Body of pancreas (tissue), 4 donors: ENCODE data around the gene PDCD1LG2. TPM values are rescaled to one million over a fixed set of nuclear protein-coding genes. Genes with fewer than 3 reads are reported as not detected.

Source experiments
- ATAC-seq: fragments of 150-250 bp; one replicate; pipeline ENCODE4 v1.9.1; 2016
- DNase-seq, 4 donors: peaks; one replicate each; pipeline ENCODE4 v3.0.0-alpha.2; 2019
- H3K27ac ChIP-seq, 4 donors: fragments of 200-600 bp; sonication (generic); 1 replicate in 3 of 4; 2 replicates in 1 of 4; pipeline versions ENCODE4 v1.5.1 to v1.6.1; 2016 to 2019; ENCODE audit warnings: mild to moderate bottlenecking in 1 of 4, mixed read lengths in 1 of 4, moderate library complexity in 1 of 4
- H3K27me3 ChIP-seq, 2 donors: fragments of 200-600 bp; sonication (generic); one replicate each; pipeline ENCODE4 v1.6.0; 2016; ENCODE audit warnings: mild to moderate bottlenecking in 1 of 2
- H3K36me3 ChIP-seq, 2 donors: fragments of 200-600 bp; sonication (generic); replicated peaks in 1 of 2; 2 replicates each; pipeline ENCODE4 v1.5.1; 2016; ENCODE audit warnings: low read depth in 2 of 2; ENCODE audit not compliant: insufficient read depth in 1 of 2
- H3K4me1 ChIP-seq: fragments of 200-600 bp; sonication (generic); one replicate; pipeline ENCODE4 v1.6.0; 2016
- H3K4me3 ChIP-seq, 2 donors: fragments of 200-600 bp; sonication (generic); 1 replicate in 1 of 2; 2 replicates in 1 of 2; pipeline ENCODE4 v1.5.1; 2016 to 2019
- H3K9me3 ChIP-seq, 3 donors: fragments of 200-600 bp; sonication (generic); 1 replicate in 2 of 3; 2 replicates in 1 of 3; pipeline ENCODE4 v1.5.1; 2016
- POLR2A ChIP-seq, 3 donors: fragments of 450-650 bp; IDR thresholded peaks; one replicate each; pipeline ENCODE4 v1.6.1; 2016; ENCODE audit warnings: antibody characterized with exemption in 3 of 3, mild to moderate bottlenecking in 2 of 3
- WGBS, 2 donors: methylation state at CpG; one replicate each; pipeline ENCODE4 v1.1.5; 2017; 5-methylcytosine and 5-hydroxymethylcytosine counted together
- intact Hi-C: fragments of 100-400 bp; cut with DNase I; formaldehyde crosslinking; loops from one replicate; pipeline ENCODE4 v1.15.1; 2023
- total RNA-seq, 2 donors: library from RNA; depleted of rRNA; stranded (reverse); fragments of >200 nt; gene quantifications; one replicate each; pipeline ENCODE4 v1.1.0, GENCODE V29; 2016
- TF ChIP-seq, protein P1 (sequence below), 7 experiments: fragments of 450-650 bp in 4 of 7; fragments of 200-600 bp in 3 of 7; sonication (generic) in 3 of 7; IDR thresholded peaks; one replicate each; pipeline ENCODE4 v1.5.1; 2016 to 2019; ENCODE audit warnings: antibody characterized with exemption in 7 of 7

The PDCD1LG2 gene
- total RNA-seq, 2 donors from 2014 or later: 0.99 to 1.3 TPM

DNA sequence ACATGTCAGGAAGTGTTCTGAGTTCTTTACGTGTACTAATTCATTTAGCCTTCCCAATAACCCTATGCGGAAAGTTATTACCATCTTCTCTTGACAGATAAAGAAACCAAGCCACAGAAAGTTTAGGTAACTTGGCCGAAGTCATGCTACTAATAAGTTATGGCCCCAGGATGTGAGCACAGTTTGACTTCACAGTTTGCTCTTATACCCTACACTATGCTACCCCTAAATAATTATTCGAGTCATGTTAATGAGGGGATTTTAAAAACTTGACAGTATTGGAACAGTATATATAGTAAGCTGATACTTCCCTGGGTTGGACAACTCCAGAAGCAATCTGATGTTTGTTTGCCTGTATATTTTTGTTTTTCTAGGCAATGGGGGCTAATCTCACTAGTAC lies 29.4 kb upstream of the PDCD1LG2 start:
- H3K4me3 ChIP-seq: no peak overlapping the region
- intact Hi-C loops: no loop called here
- TF ChIP-seq POLR2A (IDR thresholded peaks at IDR 0.05): no peak
- TF ChIP-seq, protein P1, sequence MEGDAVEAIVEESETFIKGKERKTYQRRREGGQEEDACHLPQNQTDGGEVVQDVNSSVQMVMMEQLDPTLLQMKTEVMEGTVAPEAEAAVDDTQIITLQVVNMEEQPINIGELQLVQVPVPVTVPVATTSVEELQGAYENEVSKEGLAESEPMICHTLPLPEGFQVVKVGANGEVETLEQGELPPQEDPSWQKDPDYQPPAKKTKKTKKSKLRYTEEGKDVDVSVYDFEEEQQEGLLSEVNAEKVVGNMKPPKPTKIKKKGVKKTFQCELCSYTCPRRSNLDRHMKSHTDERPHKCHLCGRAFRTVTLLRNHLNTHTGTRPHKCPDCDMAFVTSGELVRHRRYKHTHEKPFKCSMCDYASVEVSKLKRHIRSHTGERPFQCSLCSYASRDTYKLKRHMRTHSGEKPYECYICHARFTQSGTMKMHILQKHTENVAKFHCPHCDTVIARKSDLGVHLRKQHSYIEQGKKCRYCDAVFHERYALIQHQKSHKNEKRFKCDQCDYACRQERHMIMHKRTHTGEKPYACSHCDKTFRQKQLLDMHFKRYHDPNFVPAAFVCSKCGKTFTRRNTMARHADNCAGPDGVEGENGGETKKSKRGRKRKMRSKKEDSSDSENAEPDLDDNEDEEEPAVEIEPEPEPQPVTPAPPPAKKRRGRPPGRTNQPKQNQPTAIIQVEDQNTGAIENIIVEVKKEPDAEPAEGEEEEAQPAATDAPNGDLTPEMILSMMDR (IDR thresholded peaks at IDR 0.05): no peak
- no peak overlapping the region for H3K27ac ChIP-seq
- H3K27me3 ChIP-seq: no peaks in the 10 kb centered on the region
- 88 to 90% methylated on average over 4 of the region's 4 CpGs for WGBS, 2 donors
- no peaks in the 10 kb centered on the region for H3K36me3 ChIP-seq
- H3K4me1 ChIP-seq: no peaks in the 10 kb centered on the region
- ATAC-seq (no peak), DNase-seq (no peak)
- no peaks in the 10 kb centered on the region for H3K9me3 ChIP-seq

GRCh38 chr9:5481322-5482040 lies 28.9 kb upstream of the PDCD1LG2 start:
- H3K4me1 ChIP-seq: no peaks in the 10 kb centered on the region
- TF ChIP-seq, protein P1 (IDR thresholded peaks at IDR 0.05): no peak
- no peak for TF ChIP-seq POLR2A (IDR thresholded peaks at IDR 0.05)
- H3K27me3 ChIP-seq: no peaks in the 10 kb centered on the region
- intact Hi-C loops: no loop called here
- H3K4me3 ChIP-seq: no peak overlapping the region
- H3K9me3 ChIP-seq: no peaks in the 10 kb centered on the region
- no peak overlapping the region for H3K27ac ChIP-seq
- H3K36me3 ChIP-seq: no peaks in the 10 kb centered on the region
- DNase-seq: no peak
- 76 to 79% methylated on average over 5 of the region's 5 CpGs for WGBS, 2 donors
- ATAC-seq: no peak

DNA sequence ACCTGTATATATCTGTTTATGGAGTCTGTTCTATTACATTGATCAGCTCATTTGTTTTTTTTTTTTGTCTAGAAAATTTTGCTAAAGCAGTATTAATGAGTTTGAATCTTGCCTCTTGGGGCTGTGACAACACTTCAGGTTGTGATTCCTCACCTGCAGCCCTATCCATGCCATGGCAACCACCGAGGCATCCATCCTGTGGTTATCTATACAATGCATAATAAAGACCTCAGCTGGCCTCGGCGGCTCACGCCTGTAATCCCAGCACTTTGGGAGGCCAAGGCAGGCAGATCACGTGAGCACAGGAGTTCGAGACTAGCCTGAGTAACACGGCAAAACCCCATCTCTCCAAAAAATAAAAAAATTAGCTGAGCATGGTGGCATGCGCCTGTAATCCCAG lies 28.1 kb upstream of the PDCD1LG2 start:
- H3K4me1 ChIP-seq: no peaks in the 10 kb centered on the region
- no peaks in the 10 kb centered on the region for H3K36me3 ChIP-seq
- no peak for TF ChIP-seq POLR2A (IDR thresholded peaks at IDR 0.05)
- TF ChIP-seq, protein P1 (IDR thresholded peaks at IDR 0.05): no peak
- no peaks in the 10 kb centered on the region for H3K27me3 ChIP-seq
- H3K4me3 ChIP-seq: no peak overlapping the region
- 60 to 86% methylated on average over 8 of the region's 8 CpGs for WGBS, 2 donors
- DNase-seq (no peak), ATAC-seq (no peak)
- H3K27ac ChIP-seq: no peak overlapping the region
- intact Hi-C loops: no loop called here
- H3K9me3 ChIP-seq: no peaks in the 10 kb centered on the region

DNA sequence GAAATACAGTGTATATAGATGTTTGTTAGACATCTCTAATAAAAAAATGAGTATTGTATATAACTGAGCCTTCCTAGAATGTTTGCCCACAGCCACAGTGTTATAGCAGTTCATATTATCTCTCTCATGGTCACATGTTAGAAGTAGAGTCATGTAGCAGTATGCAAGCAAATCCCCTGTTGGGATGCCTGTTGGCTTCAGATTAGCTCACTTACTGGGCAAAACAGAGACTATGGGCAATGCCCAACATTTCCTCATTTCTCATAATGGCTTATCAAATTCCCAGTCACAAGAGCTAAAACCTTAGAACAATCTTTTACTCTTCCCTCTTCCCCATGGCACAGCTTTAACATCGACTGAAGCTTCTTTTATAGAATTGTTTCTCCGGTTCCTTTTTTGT lies 27.0 kb upstream of the PDCD1LG2 start:
- TF ChIP-seq, protein P1 (IDR thresholded peaks at IDR 0.05): no peak
- no peak for TF ChIP-seq POLR2A (IDR thresholded peaks at IDR 0.05)
- Histone ChIP-seq H3K27ac (no peak overlapping the region), H3K4me1 (no peaks in the 10 kb centered on the region), H3K4me3 (no peak overlapping the region), H3K27me3 (no peaks in the 10 kb centered on the region), H3K36me3 (no peaks in the 10 kb centered on the region), H3K9me3 (no peaks in the 10 kb centered on the region)
- no peak for ATAC-seq
- no peak for DNase-seq
- 83 to 88% methylated on average over 2 of the region's 2 CpGs for WGBS, 2 donors
- intact Hi-C loops: no loop called here
